GM12878 (cell line): ENCODE results near the gene SRBD1. TPM values are rescaled to one million over a fixed set of nuclear protein-coding genes. Genes with fewer than 3 reads are reported as not detected.

Source experiments
- ATAC-seq: fragments of 200-7000 bp; cut with Tn5 transposase; 3 replicates; pipeline ENCODE4 v1.9.1; 2020; ENCODE audit warnings: mild to moderate bottlenecking, moderate library complexity
- BruUV-seq: library from RNA; stranded (reverse); fragments of 400-500 nt; replicated peaks from 2 replicates; lab custom pipeline; 2021; lab: Mats Ljungman, UMichigan
- CTCF ChIA-PET: fragments of 300-600 bp; sonication (Branson Sonifier 250); formaldehyde crosslinking; extraction: SDS; loops from one replicate; lab custom pipeline; 2021; ENCODE audit warnings: inconsistent platforms; lab: Yijun Ruan, JAX
- POLR2A ChIA-PET: fragments of 350-600 bp; formaldehyde crosslinking; extraction: SDS; loops from one replicate; lab custom pipeline; 2021; ENCODE audit warnings: inconsistent platforms; lab: Charles Lee
- RAD21 ChIA-PET: fragments of 300-600 bp; sonication (Branson Sonifier 250); formaldehyde crosslinking; loops from one replicate; lab custom pipeline; 2023; ENCODE audit warnings: antibody characterized with exemption; ENCODE audit not compliant: unreplicated experiment; lab: Charles Lee
- SMC1A ChIA-PET: fragments of 300-600 bp; sonication (Branson Sonifier 250); formaldehyde crosslinking; loops from one replicate; lab custom pipeline; 2023; ENCODE audit not compliant: unreplicated experiment, uncharacterized antibody; lab: Charles Lee
- DNase-seq: peaks from one replicate; pipeline ENCODE4 v3.0.0-alpha.2; 2011; ENCODE audit warnings: low read depth, low spot score
- FAIRE-seq: peaks from 3 replicates; lab custom pipeline; 2011; peaks lifted over from hg19 to GRCh38; lab: Jason Lieb, UNC
- H2AFZ ChIP-seq: 2 replicates; pipeline ENCODE4 v1.6.0; 2011; ENCODE audit warnings: low read depth, low read length, control low read depth; ENCODE audit not compliant: control insufficient read depth
- H3K27ac ChIP-seq: 2 replicates; pipeline ENCODE4 v1.5.1; 2011; ENCODE audit warnings: control low read depth; ENCODE audit not compliant: control insufficient read depth, insufficient read depth
- H3K27me3 ChIP-seq, 2 experiments: replicated peaks in 1 of 2; 2 replicates each; pipeline versions ENCODE4 v1.6.0 to v1.6.1; 2011; ENCODE audit warnings: low read length in 1 of 2; ENCODE audit not compliant: control insufficient read depth in 2 of 2, insufficient read depth in 2 of 2
- H3K36me3 ChIP-seq, 2 experiments: 2 replicates each; pipeline ENCODE4 v1.5.1; 2011; ENCODE audit warnings: low read length in 1 of 2; ENCODE audit not compliant: control insufficient read depth in 2 of 2, insufficient read depth in 2 of 2
- H3K4me1 ChIP-seq: 2 replicates; pipeline ENCODE4 v1.6.1; 2011; ENCODE audit warnings: mild to moderate bottlenecking, low read length, moderate library complexity, mixed read lengths; ENCODE audit not compliant: control insufficient read depth, insufficient read depth
- H3K4me2 ChIP-seq: 2 replicates; pipeline ENCODE4 v1.6.0; 2011; ENCODE audit warnings: control low read depth; ENCODE audit not compliant: control insufficient read depth, insufficient read depth
- H3K4me3 ChIP-seq: fragments of 200-600 bp; sonication (generic); 2 replicates; pipeline ENCODE4 v1.5.1; 2016
- H3K79me2 ChIP-seq: 2 replicates; pipeline ENCODE4 v1.6.0; 2011; ENCODE audit warnings: low read length; ENCODE audit not compliant: control insufficient read depth, insufficient read depth
- H3K9ac ChIP-seq: 2 replicates; pipeline ENCODE4 v1.8.0; 2011; ENCODE audit warnings: low read length, control low read depth, mixed read lengths; ENCODE audit not compliant: control insufficient read depth, insufficient read depth
- H3K9me3 ChIP-seq: replicated peaks from 3 replicates; pipeline ENCODE4 v1.5.1; 2011; ENCODE audit warnings: mild to moderate bottlenecking, low read length; ENCODE audit not compliant: control insufficient read depth, insufficient read depth
- H4K20me1 ChIP-seq: 2 replicates; pipeline ENCODE4 v1.6.0; 2011; ENCODE audit not compliant: control insufficient read depth, insufficient read depth
- ATF2 ChIP-seq: IDR thresholded peaks from 2 replicates; pipeline ENCODE4 v1.6.1; 2012; ENCODE audit warnings: low read length, inconsistent platforms
- BCL11A ChIP-seq: IDR thresholded peaks from 2 replicates; pipeline ENCODE4 v1.6.1; 2011; ENCODE audit warnings: low read depth, low read length
- BCLAF1 ChIP-seq: fragments of 450-650 bp; IDR thresholded peaks from 2 replicates; pipeline ENCODE4 v1.6.1; 2017; ENCODE audit warnings: antibody characterized with exemption, mild to moderate bottlenecking, moderate library complexity
- CBX3 ChIP-seq: fragments of 200-600 bp; sonication (generic); IDR thresholded peaks from 2 replicates; pipeline ENCODE4 v1.6.1; 2016; ENCODE audit warnings: low read depth, borderline replicate concordance
- CEBPZ ChIP-seq: fragments of 150-350 bp; IDR thresholded peaks from 2 replicates; pipeline ENCODE4 v1.6.1; 2016; ENCODE audit warnings: low read depth, low read length
- CHD1 ChIP-seq: IDR thresholded peaks from 2 replicates; pipeline ENCODE4 v1.6.1; 2012; ENCODE audit warnings: low read depth, low read length, improper control_type of control experiment
- CREM ChIP-seq: IDR thresholded peaks from 2 replicates; pipeline ENCODE4 v1.6.1; 2014; ENCODE audit warnings: antibody characterized with exemption, low read depth
- ETV6 ChIP-seq, 2 experiments: fragments of 450-650 bp in 1 of 2; IDR thresholded peaks in 1 of 2; conservative IDR thresholded peaks in 1 of 2; 2 replicates each; pipeline ENCODE4 v1.6.1; 2014; ENCODE audit warnings: antibody characterized with exemption in 1 of 2, borderline replicate concordance in 1 of 2, low read depth in 1 of 2, mild to moderate bottlenecking in 1 of 2, moderate library complexity in 1 of 2
- FOXK2 ChIP-seq: fragments of 450-650 bp; IDR thresholded peaks from 2 replicates; pipeline ENCODE4 v1.6.1; 2017; ENCODE audit warnings: mild to moderate bottlenecking, moderate library complexity
- FOXM1 ChIP-seq: IDR thresholded peaks from 2 replicates; pipeline ENCODE4 v1.6.1; 2012; ENCODE audit warnings: low read depth, mild to moderate bottlenecking, inconsistent platforms, low read length, moderate library complexity
- HDAC2 ChIP-seq: fragments of 200-600 bp; sonication (generic); IDR thresholded peaks from 2 replicates; pipeline ENCODE4 v1.6.1; 2017
- HDAC6 ChIP-seq: fragments of 200-600 bp; sonication (generic); IDR thresholded peaks from one replicate; pipeline ENCODE4 v1.8.0; 2017; ENCODE audit warnings: antibody characterized with exemption; ENCODE audit not compliant: unreplicated experiment
- HSF1 ChIP-seq: fragments of 150-350 bp; IDR thresholded peaks from 2 replicates; pipeline ENCODE4 v1.6.1; 2014; ENCODE audit warnings: mild to moderate bottlenecking, low read depth, low read length
- WRNIP1 ChIP-seq: IDR thresholded peaks from 2 replicates; pipeline ENCODE4 v1.6.1; 2011; ENCODE audit warnings: low read depth, low read length, improper control_type of control experiment, borderline replicate concordance
- ZBED1 ChIP-seq: IDR thresholded peaks from 2 replicates; pipeline ENCODE4 v1.6.1; 2016; ENCODE audit warnings: borderline replicate concordance
- ZNF384 ChIP-seq: IDR thresholded peaks from 2 replicates; pipeline ENCODE4 v1.6.1; 2012; ENCODE audit warnings: low read depth, mild to moderate bottlenecking, low read length, improper control_type of control experiment, borderline replicate concordance
- whole genome bisulfite sequencing: methylation state at CpG from one replicate; pipeline ENCODE4 v1.1.6; 2016; ENCODE audit warnings: low lambda C conversion rate; ENCODE audit not compliant: insufficient replicate concordance, insufficient coverage; ENCODE audit errors: missing lambda C conversion rate; 5-methylcytosine and 5-hydroxymethylcytosine counted together
- in situ Hi-C: fragments of 300-500 bp; cut with MboI; formaldehyde crosslinking; loops from 9 replicates; pipeline ENCODE4 v1.14.3; 2018; ENCODE audit warnings: mixed read lengths
- intact Hi-C: fragments of 100-400 bp; cut with micrococcal nuclease; formaldehyde crosslinking; loops from one replicate; pipeline ENCODE4 v1.14.2; 2022; ENCODE audit not compliant: unreplicated experiment
- polyA plus RNA-seq, 11 experiments: library from polyadenylated mRNA; depleted of rRNA in 4 of 11; unstranded in 6 of 11; stranded (reverse) in 5 of 11; fragments of >200 nt; fragmentation: Nextera tagmentation in 4 of 11; fragmentation: Illumina TruSeq in 1 of 11; extraction: Ambion mirVana in 4 of 11; extraction: Trizol in 1 of 11; gene quantifications; 1 replicate in 1 of 11; 2 replicates in 10 of 11; pipeline versions ENCODE4 v1.2.1 to v1.2.3, GENCODE V29; 2011 to 2016; ENCODE audit warnings: inconsistent platforms in 2 of 11, missing spikeins in 2 of 11, low read depth in 1 of 11
- total RNA-seq, 4 experiments: library from RNA; depleted of rRNA in 3 of 4; stranded (reverse); fragments of >200 nt in 3 of 4; fragmentation: Illumina TruSeq in 1 of 4; extraction: Trizol in 1 of 4; gene quantifications; 2 replicates each; pipeline versions ENCODE4 v1.2.1 to v1.2.3, GENCODE V29; 2013 to 2021

Gene SRBD1
- total and polyA plus RNA-seq, 10 of the 15 experiments (the other 5 are each of a cell fraction or from before 2014, with no cell fraction given) = 9.7 to 33.1 (median 20.1) TPM

GRCh38 chr2:45612285-45612684, 1.2 kb upstream of the SRBD1 start:
- H3K4me1 ChIP-seq = peaks cover 6% of the 10 kb centered on the region; the same call in 1 of the 2 replicates
- H2AFZ ChIP-seq = peak overlapping the region; percentile 94; the same call in 1 of the 2 replicates
- WGBS = 3% methylated on average over 2 of the region's 2 CpGs
- BruUV-seq = no TSS peak
- ATAC-seq (peak; percentile 14), FAIRE-seq (no peak), DNase-seq (no peak)
- SMC1A ChIA-PET = interaction anchor here (0.6 to 1.0 kb wide), 2 partner anchors 9 to 808 kb away, joined by 3 to 4 read pairs; no protein-coding TSS in a partner anchor
- H3K27ac ChIP-seq = no peak overlapping the region
- CTCF ChIA-PET = no interaction called here
- H3K79me2 ChIP-seq = peaks cover 28% of the 10 kb centered on the region
- H3K36me3 ChIP-seq = no peaks in the 10 kb centered on the region
- H3K4me3 ChIP-seq = no peak overlapping the region
- no peak overlapping the region for H3K9ac ChIP-seq
- no peaks in the 10 kb centered on the region for H3K9me3 ChIP-seq
- H3K27me3 ChIP-seq = no peaks in the 10 kb centered on the region
- RAD21 ChIA-PET = interaction anchor here (0.9 to 1.6 kb wide), 2 partner anchors 142 to 152 kb away, joined by 3 to 4 read pairs; no protein-coding TSS in a partner anchor
- intact Hi-C loops = no loop called here
- in situ Hi-C loops = no loop called here
- POLR2A ChIA-PET = interaction anchor here (0.5 kb wide), 1 partner anchor 322 kb away, joined by 3 read pairs; no protein-coding TSS in a partner anchor
- H3K4me2 ChIP-seq = no peak overlapping the region; the same call in 1 of the 2 replicates
- H4K20me1 ChIP-seq = no peaks in the 10 kb centered on the region
- no peak for TF ChIP-seq HDAC6
- TF ChIP-seq ATF2 = no peak
- TF ChIP-seq WRNIP1 = no peak
- TF ChIP-seq CHD1 = no peak
- TF ChIP-seq CEBPZ = no peak
- TF ChIP-seq CREM = no peak
- TF ChIP-seq BCLAF1 = no peak
- no peak for TF ChIP-seq HDAC2
- no peak for TF ChIP-seq ZNF384
- TF ChIP-seq HSF1 = no peak
- TF ChIP-seq FOXM1 = peak; percentile 74; the same call in 1 of the 2 replicates
- TF ChIP-seq FOXK2 = no peak
- no peak for TF ChIP-seq ETV6 (conservative IDR thresholded peaks at IDR 0.05 in 1 of 2, IDR thresholded peaks at IDR 0.05 in 1 of 2; ENCODE audit: borderline replicate concordance in 1 of 2, low read depth in 1 of 2)
- TF ChIP-seq CBX3 = no peak
- TF ChIP-seq BCL11A = no peak
- no peak for TF ChIP-seq ZBED1
